GM12892 (cell line): Measurements from ENCODE around the gene CCSER2.

ENCODE experiments used
- DNase-seq: peaks from one replicate; pipeline ENCODE4 v3.0.0; 2011; ENCODE audit not compliant: insufficient read length
- FAIRE-seq: peaks from 2 replicates; lab custom pipeline; 2011; peaks lifted over from hg19 to GRCh38; lab: Jason Lieb, UNC
- POLR2A ChIP-seq: IDR thresholded peaks from 2 replicates; pipeline ENCODE4 v1.6.1; 2011; ENCODE audit warnings: low read depth, low read length, control low read depth
- POLR2AphosphoS5 ChIP-seq: IDR thresholded peaks from 2 replicates; pipeline ENCODE4 v1.6.1; 2011; ENCODE audit warnings: low read depth, low read length, control low read depth
- TAF1 ChIP-seq: IDR thresholded peaks from 2 replicates; pipeline ENCODE4 v1.6.1; 2011; ENCODE audit warnings: low read depth, mild to moderate bottlenecking, control low read depth, low read length, borderline replicate concordance

The CCSER2 gene

GRCh38 chr10:84294766-84295447 is 33.5 kb upstream of the CCSER2 start:
- FAIRE-seq = no peak
- DNase-seq = no peak
- no peak for TF ChIP-seq TAF1
- TF ChIP-seq POLR2A = no peak
- no peak for TF ChIP-seq POLR2AphosphoS5

DNA sequence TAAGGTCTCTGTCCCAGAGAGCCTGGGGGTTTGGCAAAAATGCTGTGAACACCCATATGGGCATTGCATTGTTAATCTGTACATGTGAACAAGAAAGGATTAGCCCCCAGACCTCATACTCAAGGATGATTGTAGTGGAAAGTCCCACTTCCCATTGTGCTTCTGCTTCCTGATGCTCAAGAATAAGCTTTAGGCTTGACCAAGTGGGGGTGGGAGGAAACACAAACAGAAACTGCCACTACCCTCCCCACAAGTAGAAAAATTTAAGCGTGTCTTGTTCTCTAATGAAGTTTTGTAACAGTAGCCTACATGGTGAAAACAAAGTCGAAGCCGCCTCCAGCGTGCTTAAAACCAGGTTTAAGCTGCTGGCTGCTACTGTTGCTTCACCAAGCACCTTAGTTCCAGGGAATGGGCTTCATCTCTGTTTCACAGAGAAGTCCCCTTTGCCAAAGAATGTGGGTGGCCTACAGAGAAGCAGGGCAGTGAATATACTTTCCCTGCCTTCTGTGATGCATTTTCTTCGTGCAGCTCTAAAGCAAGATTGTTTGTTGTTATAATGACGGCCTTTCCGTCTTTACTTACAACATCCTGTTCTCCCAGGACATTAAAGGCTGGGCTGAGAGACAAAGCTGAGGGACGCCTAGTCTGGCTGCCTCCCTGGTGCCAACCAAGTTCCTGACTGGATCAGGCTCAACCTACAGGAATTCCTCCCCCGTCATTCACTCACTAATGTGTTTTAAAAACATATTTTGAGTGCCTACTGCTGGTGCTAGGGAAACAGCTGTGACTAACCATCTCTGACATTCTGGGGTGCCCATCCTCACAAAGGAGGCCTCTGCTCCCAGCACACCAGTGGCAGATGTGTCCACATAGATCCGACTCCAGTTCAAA is 32.1 kb upstream of the CCSER2 start:
- TF ChIP-seq TAF1 = no peak
- no peak for TF ChIP-seq POLR2A
- no peak for TF ChIP-seq POLR2AphosphoS5
- DNase-seq = no peak
- no peak for FAIRE-seq

GRCh38 chr10:84298057-84298456 is 30.3 kb upstream of the CCSER2 start:
- TF ChIP-seq POLR2A = no peak
- TF ChIP-seq POLR2AphosphoS5 = no peak
- TF ChIP-seq TAF1 = no peak
- FAIRE-seq (no peak), DNase-seq (no peak)

GRCh38 chr10:84302223-84302622 is 26.2 kb upstream of the CCSER2 start:
- TF ChIP-seq POLR2A = no peak
- TF ChIP-seq POLR2AphosphoS5 = no peak
- no peak for TF ChIP-seq TAF1
- no peak for DNase-seq
- FAIRE-seq = no peak

DNA sequence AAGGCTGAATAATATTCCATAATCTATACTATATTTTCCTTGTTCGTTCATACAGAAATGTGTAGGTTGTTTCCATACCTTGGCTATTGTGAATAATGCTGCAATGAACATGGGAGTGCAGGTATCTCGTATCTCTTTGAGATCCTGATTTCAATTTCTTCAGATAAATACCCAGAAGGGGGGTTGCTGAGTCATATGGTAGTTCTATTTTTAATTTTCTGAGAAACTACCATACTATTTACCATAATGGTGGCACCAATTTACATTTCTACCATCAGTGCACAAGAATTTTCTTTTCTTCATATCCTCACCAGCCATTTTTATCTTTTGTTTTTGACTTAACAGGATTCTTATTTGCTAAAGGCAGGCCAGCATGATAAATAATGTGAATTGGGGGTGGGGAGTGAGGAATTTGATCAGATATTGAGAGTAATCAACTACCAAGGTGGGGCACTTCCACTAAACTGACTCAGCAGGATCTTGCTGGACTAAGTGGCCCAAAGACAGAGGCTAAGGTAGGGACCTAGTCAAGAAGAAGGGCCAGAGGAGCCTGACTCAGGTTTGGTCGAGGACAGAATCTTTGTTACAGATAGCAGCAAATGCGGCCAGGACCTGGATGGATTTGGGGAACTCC is 21.5 kb upstream of the CCSER2 start:
- FAIRE-seq (no peak), DNase-seq (no peak)
- TF ChIP-seq POLR2A (no peak), TAF1 (no peak), POLR2AphosphoS5 (no peak)

- FAIRE-seq (no peak), DNase-seq (no peak)
- no peak for TF ChIP-seq TAF1
- TF ChIP-seq POLR2AphosphoS5 = no peak
- no peak for TF ChIP-seq POLR2A
Measured at GRCh38 chr10:84308021-84308420, 20.4 kb upstream of the CCSER2 start.

DNA sequence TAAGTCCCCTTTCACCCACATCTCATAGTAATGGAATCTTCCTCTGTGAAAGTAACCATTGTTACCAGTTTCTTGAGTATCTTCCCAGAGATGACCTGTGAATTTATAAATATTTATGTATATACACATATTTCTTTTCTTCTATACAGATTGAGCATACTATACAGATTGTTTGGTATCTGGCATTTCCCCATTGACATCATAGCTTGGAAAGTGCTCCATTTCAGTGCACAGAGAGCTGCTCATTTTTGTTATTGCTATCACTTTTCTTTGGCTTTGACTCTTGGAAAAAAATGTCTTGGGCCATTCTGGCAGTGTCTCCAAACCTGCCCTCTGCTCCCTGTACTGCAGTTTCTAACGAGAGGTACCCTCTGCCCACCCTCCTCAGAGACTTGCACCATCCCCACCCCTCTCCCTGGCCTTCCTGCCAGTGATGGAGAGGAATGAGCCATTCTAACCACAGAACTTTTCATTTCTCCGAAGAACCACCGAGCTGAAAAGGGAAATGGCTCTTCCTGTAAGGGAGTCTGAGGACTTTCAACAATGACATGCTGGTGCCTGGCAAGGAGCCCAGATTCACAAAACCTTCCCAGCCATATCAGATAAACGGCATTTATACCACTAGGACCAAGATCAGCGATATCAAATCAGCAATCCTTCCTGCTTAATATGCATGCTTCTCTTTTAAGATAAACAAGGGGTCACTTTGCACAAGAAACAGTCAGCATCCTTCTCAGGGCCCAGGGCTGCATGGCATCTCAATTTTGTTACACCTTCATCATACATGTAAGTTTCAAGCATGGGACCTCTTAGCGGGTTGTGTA is 19.7 kb upstream of the CCSER2 start:
- DNase-seq (no peak), FAIRE-seq (no peak)
- no peak for TF ChIP-seq POLR2AphosphoS5

DNA sequence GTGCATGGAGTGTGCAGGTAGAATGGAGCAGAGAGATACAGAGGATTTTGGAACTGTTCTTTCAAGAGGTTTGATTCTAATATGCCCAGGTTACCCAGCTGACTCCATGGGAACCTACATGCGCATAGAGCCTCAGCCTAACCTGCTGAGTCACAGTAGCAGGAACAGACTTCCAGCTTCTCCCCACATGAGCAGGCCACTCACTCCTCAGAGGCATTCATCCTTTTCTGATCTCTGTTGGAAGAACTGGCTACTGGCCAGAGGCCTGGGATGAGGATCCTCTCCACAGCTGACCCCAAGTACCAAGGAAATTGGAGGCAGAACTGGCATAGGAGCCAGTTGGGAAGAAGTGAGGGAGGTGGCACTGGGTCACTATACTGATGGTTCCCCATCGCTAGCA is 17.9 kb upstream of the CCSER2 start:
- DNase-seq (no peak), FAIRE-seq (no peak)
- no peak for TF ChIP-seq POLR2A
- TF ChIP-seq TAF1 = no peak
- TF ChIP-seq POLR2AphosphoS5 = no peak

GRCh38 chr10:84311576-84311975 is 16.8 kb upstream of the CCSER2 start:
- DNase-seq = no peak
- no peak for FAIRE-seq
- TF ChIP-seq POLR2AphosphoS5 = no peak
- TF ChIP-seq POLR2A = no peak
- TF ChIP-seq TAF1 = no peak

GRCh38 chr10:84312816-84313215 is 15.6 kb upstream of the CCSER2 start:
- TF ChIP-seq POLR2AphosphoS5 (no peak), POLR2A (no peak), TAF1 (no peak)
- FAIRE-seq (no peak), DNase-seq (no peak)

GRCh38 chr10:84314275-84314674 is 14.1 kb upstream of the CCSER2 start:
- FAIRE-seq (no peak), DNase-seq (no peak)
- TF ChIP-seq POLR2AphosphoS5 (no peak), TAF1 (no peak), POLR2A (no peak)
